A549 (cell line): Measurements from ENCODE around the gene ELFN1.

Experiments used
- BHLHE40 ChIP-seq: IDR thresholded peaks from 2 replicates; pipeline ENCODE4 v1.6.1; 2012; ENCODE audit warnings: low read depth, low read length, inconsistent platforms
- CTCF ChIP-seq: fragments of >200 bp; sonication (Bioruptor Twin); formaldehyde crosslinking; IDR thresholded peaks from 3 replicates; pipeline ENCODE4 v1.5.1; 2016
- POLR2A ChIP-seq: IDR thresholded peaks from 2 replicates; pipeline ENCODE4 v1.6.1; 2012; ENCODE audit warnings: mild to moderate bottlenecking, low read length
- RAD21 ChIP-seq, 2 experiments: fragments of >200 bp in 1 of 2; sonication (Bioruptor Twin) in 1 of 2; formaldehyde crosslinking in 1 of 2; IDR thresholded peaks in 1 of 2; conservative IDR thresholded peaks in 1 of 2; 2 replicates in 1 of 2; 3 replicates in 1 of 2; pipeline ENCODE4 v1.6.1; 2012 to 2018; ENCODE audit warnings: inconsistent platforms in 1 of 2

- TF ChIP-seq POLR2A, result no peak
- TF ChIP-seq RAD21 (conservative IDR thresholded peaks at IDR 0.05 in 1 of 2, IDR thresholded peaks at IDR 0.05 in 1 of 2), result no peak
- no peak for TF ChIP-seq CTCF
- no peak for TF ChIP-seq BHLHE40
Measured at GRCh38 chr7:1743481-1744230, 73.6 kb downstream of the ELFN1 start.
